ENCODE measurements around the gene AEN. TPM values are rescaled to one million over a fixed set of nuclear protein-coding genes. Genes with fewer than 3 reads are reported as not detected.

Gene AEN
- total and polyA plus RNA-seq, 2 donors (not counting 3 experiments of a cell fraction or from before 2014, with no cell fraction given) = 34.2 to 35.6 TPM

- H3K4me2 ChIP-seq (ENCODE audit: insufficient read depth, low read length) = no peak overlapping the region
- intact Hi-C loops (cut with micrococcal nuclease) = loop anchor here (5.0 kb wide), 1 partner anchor 43 kb away; no protein-coding TSS in a partner anchor
Observed at GRCh38 chr15:88658972-88659931, 38.1 kb downstream of the AEN start.

DNA sequence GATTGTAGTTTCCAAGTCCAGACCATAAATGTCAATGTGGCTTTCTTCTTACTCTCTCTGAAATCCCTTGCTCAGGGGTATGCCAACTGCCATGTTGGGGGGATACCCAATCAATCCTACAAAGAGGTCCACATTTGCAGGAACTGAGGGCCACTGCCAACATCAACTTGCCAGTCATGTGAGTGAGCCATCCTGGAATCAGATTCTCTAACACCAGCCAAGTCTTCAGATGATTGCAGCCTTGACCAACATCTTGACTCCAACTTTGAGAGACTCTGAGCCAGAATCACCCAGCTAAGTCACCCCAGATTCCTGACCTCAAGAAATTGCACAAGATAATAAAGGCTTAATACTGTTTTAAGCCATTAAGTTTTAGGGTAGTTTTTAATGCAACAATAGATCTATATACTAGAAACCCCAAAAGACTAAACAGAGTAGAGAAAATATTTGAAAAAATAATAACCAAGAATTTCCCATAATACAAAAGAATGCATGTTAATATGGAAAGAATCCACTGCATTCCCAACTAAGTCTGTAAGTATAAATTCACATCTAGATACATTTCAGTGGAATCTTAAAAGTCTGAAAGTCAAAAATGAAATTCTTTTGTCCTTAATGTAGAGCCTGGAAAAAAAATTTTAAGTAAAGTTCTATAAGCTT lies 40.0 kb downstream of the AEN start:
- dilution Hi-C loops (cut with MboI; ENCODE audit: extremely low pct_ligation_motif_present, low sequenced_read_pairs) = no loop called here
- Histone ChIP-seq H3K9ac (replicated peaks; ENCODE audit: extremely low read depth, insufficient read depth, low read length) (no peak overlapping the region), H4K20me1 (replicated peaks; ENCODE audit: control insufficient read depth, extremely low read depth, insufficient read depth, low read length) (no peaks in the 10 kb centered on the region), H3K79me2 (ENCODE audit: control insufficient read depth, insufficient read depth, low read length) (no peaks in the 10 kb centered on the region), H3K9me3 (replicated peaks; ENCODE audit: control insufficient read depth, insufficient read depth, low read length) (no peaks in the 10 kb centered on the region), H3K9me1 (replicated peaks; ENCODE audit: control insufficient read depth, extremely low read depth, insufficient read depth, low read length) (no peaks in the 10 kb centered on the region), H3K4me1 (ENCODE audit: control insufficient read depth, extremely low read depth, insufficient read depth, low read length) (peaks cover 8% of the 10 kb centered on the region), H3K4me2 (ENCODE audit: insufficient read depth, low read length) (no peak overlapping the region), H3K4me3 (replicated peaks in 1 of 3; ENCODE audit: insufficient read depth in 1 of 3, low read depth in 1 of 3, low read length in 3 of 3) (no peak overlapping the region), H3K27me3 (ENCODE audit: control insufficient read depth in 2 of 2, insufficient read depth in 2 of 2, low read length in 2 of 2) (no peaks in the 10 kb centered on the region), H3K27ac (ENCODE audit: insufficient read depth, low read depth, low read length) (no peak overlapping the region), H3K36me3 (ENCODE audit: control insufficient read depth in 2 of 2, extremely low read depth in 1 of 2, insufficient read depth in 2 of 2, low read length in 2 of 2) (no peaks in the 10 kb centered on the region), H2AFZ (ENCODE audit: low read depth, low read length) (no peak overlapping the region)
- CTCF ChIA-PET = interaction anchor here (1.0 kb wide), 1 partner anchor 37 kb away, joined by 3 read pairs; no protein-coding TSS in a partner anchor
- no peak for TF ChIP-seq POLR2AphosphoS5 (IDR thresholded peaks at IDR 0.05; ENCODE audit: insufficient read depth, low read depth, low read length)
- intact Hi-C loops (cut with micrococcal nuclease) = no loop called here
- no TSS peak for BruUV-seq (replicated peaks)
- FAIRE-seq (no peak), DNase-seq (ENCODE audit: low read depth, low spot score) (no peak)
- POLR2A ChIA-PET = no interaction called here

More at GRCh38 chr15:88658972-88659931, 38.1 kb downstream of the AEN start:
- no peaks in the 10 kb centered on the region for H3K36me3 ChIP-seq (ENCODE audit: control insufficient read depth in 2 of 2, extremely low read depth in 1 of 2, insufficient read depth in 2 of 2, low read length in 2 of 2)
- no peak overlapping the region for H3K27ac ChIP-seq (ENCODE audit: insufficient read depth, low read depth, low read length)
- H3K9me3 ChIP-seq (replicated peaks; ENCODE audit: control insufficient read depth, insufficient read depth, low read length) = no peaks in the 10 kb centered on the region
- no peaks in the 10 kb centered on the region for H3K27me3 ChIP-seq (ENCODE audit: control insufficient read depth in 2 of 2, insufficient read depth in 2 of 2, low read length in 2 of 2)
- H2AFZ ChIP-seq (ENCODE audit: low read depth, low read length) = peak overlapping the region; percentile 58
- H3K4me1 ChIP-seq (ENCODE audit: control insufficient read depth, extremely low read depth, insufficient read depth, low read length) = peaks cover 8% of the 10 kb centered on the region
- DNase-seq (ENCODE audit: low read depth, low spot score) (peak; percentile 64), FAIRE-seq (peak; percentile 93)
- H3K9me1 ChIP-seq (replicated peaks; ENCODE audit: control insufficient read depth, extremely low read depth, insufficient read depth, low read length) = no peaks in the 10 kb centered on the region
- H3K4me3 ChIP-seq (replicated peaks in 1 of 3; ENCODE audit: insufficient read depth in 1 of 3, low read depth in 1 of 3, low read length in 3 of 3) = no peak overlapping the region
- H4K20me1 ChIP-seq (replicated peaks; ENCODE audit: control insufficient read depth, extremely low read depth, insufficient read depth, low read length) = no peaks in the 10 kb centered on the region
- no peaks in the 10 kb centered on the region for H3K79me2 ChIP-seq (ENCODE audit: control insufficient read depth, insufficient read depth, low read length)
- dilution Hi-C loops (cut with MboI; ENCODE audit: extremely low pct_ligation_motif_present, low sequenced_read_pairs) = no loop called here
- ChIA-PET POLR2A (interaction anchor here (0.6 kb wide), 1 partner anchor 63 kb away, joined by 7 read pairs; no protein-coding TSS in a partner anchor), CTCF (interaction anchor here (0.7 to 6.1 kb wide), 8 partner anchors 9 to 245 kb away, joined by 3 to 126 read pairs (median 4); no protein-coding TSS in a partner anchor)
- H3K9ac ChIP-seq (replicated peaks; ENCODE audit: extremely low read depth, insufficient read depth, low read length) = no peak overlapping the region
- BruUV-seq (replicated peaks) = no TSS peak
- TF ChIP-seq FOS (IDR thresholded peaks at IDR 0.05; ENCODE audit: borderline replicate concordance, insufficient read depth, low read length) (peak; percentile 37), POLR2AphosphoS5 (IDR thresholded peaks at IDR 0.05; ENCODE audit: insufficient read depth, low read depth, low read length) (no peak)
